WTC11 (cell line): ENCODE results near the gene STX3. TPM values are rescaled to one million over a fixed set of nuclear protein-coding genes. Genes with fewer than 3 reads are reported as not detected.

Experiments used
- ATAC-seq: fragments of 200-7000 bp; cut with Tn5 transposase; 2 replicates; pipeline ENCODE4 v1.10.0; 2021; ENCODE audit warnings: mild to moderate bottlenecking, moderate library complexity
- CTCF ChIA-PET: fragments of 300-600 bp; sonication (Branson Sonifier 250); formaldehyde crosslinking; loops from one replicate; lab custom pipeline; 2021; ENCODE audit warnings: antibody characterized with exemption; lab: Charles Lee
- POLR2A ChIA-PET: fragments of 350-600 bp; sonication (Branson Sonifier 250); formaldehyde crosslinking; loops from one replicate; lab custom pipeline; 2021; ENCODE audit warnings: antibody characterized with exemption; lab: Charles Lee
- DNase-seq: peaks from one replicate; pipeline ENCODE4 v3.0.0; 2021; ENCODE audit warnings: low spot score
- H3K27ac Mint-ChIP-seq: 2 replicates; pipeline ENCODE4 v1.8.0; 2021; ENCODE audit warnings: mixed read lengths
- H3K27me3 Mint-ChIP-seq: 2 replicates; pipeline ENCODE4 v1.8.0; 2021; ENCODE audit warnings: low read depth, mild to moderate bottlenecking, moderate library complexity, mixed read lengths
- H3K36me3 Mint-ChIP-seq: 2 replicates; pipeline ENCODE4 v1.8.0; 2021; ENCODE audit warnings: mixed read lengths
- H3K4me1 Mint-ChIP-seq: 2 replicates; pipeline ENCODE4 v1.8.0; 2022; ENCODE audit warnings: mixed read lengths
- H3K4me3 Mint-ChIP-seq: 2 replicates; pipeline ENCODE4 v1.8.0; 2021; ENCODE audit warnings: mild to moderate bottlenecking, moderate library complexity, mixed read lengths
- H3K9me3 Mint-ChIP-seq: 2 replicates; pipeline ENCODE4 v1.8.0; 2021; ENCODE audit warnings: mixed read lengths
- CREM ChIP-seq: sonication (generic); formaldehyde crosslinking; IDR thresholded peaks from 2 replicates; pipeline ENCODE4 v1.8.1; 2022; ENCODE audit warnings: mild to moderate bottlenecking, missing genetic modification reagents, moderate library complexity
- CTCF ChIP-seq: fragments of 200-600 bp; IDR thresholded peaks from 2 replicates; pipeline ENCODE4 v1.8.0; 2022; ENCODE audit warnings: antibody characterized with exemption
- E2F4 ChIP-seq: sonication (generic); formaldehyde crosslinking; IDR thresholded peaks from 2 replicates; pipeline ENCODE4 v1.8.1; 2022; ENCODE audit warnings: low read depth, mild to moderate bottlenecking, moderate library complexity, missing genetic modification reagents, borderline replicate concordance
- EMX1 ChIP-seq: fragments of 250-450 bp; sonication (Bioruptor Pico); IDR thresholded peaks from 2 replicates; pipeline ENCODE4 v1.8.0; 2021; ENCODE audit warnings: mild to moderate bottlenecking
- ETV6 ChIP-seq: sonication (generic); formaldehyde crosslinking; IDR thresholded peaks from 2 replicates; pipeline ENCODE4 v1.8.1; 2022; ENCODE audit warnings: mild to moderate bottlenecking, missing genetic modification reagents
- NR2C2 ChIP-seq: sonication (generic); formaldehyde crosslinking; IDR thresholded peaks from 2 replicates; pipeline ENCODE4 v1.8.0; 2022; ENCODE audit warnings: mild to moderate bottlenecking, missing genetic modification reagents
- SMAD4 ChIP-seq: sonication (generic); formaldehyde crosslinking; IDR thresholded peaks from 2 replicates; pipeline ENCODE4 v1.8.0; 2022; ENCODE audit warnings: mild to moderate bottlenecking, missing genetic modification reagents
- TEAD1 ChIP-seq: sonication (generic); formaldehyde crosslinking; IDR thresholded peaks from 2 replicates; pipeline ENCODE4 v1.8.0; 2022; ENCODE audit warnings: mild to moderate bottlenecking, missing genetic modification reagents
- TP53 ChIP-seq: sonication (generic); formaldehyde crosslinking; IDR thresholded peaks from 2 replicates; pipeline ENCODE4 v1.8.1; 2023; ENCODE audit warnings: mild to moderate bottlenecking, missing genetic modification reagents
- USF2 ChIP-seq: sonication (generic); formaldehyde crosslinking; IDR thresholded peaks from 2 replicates; pipeline ENCODE4 v1.8.1; 2023; ENCODE audit warnings: mild to moderate bottlenecking, missing genetic modification reagents, moderate library complexity
- ZNF425 ChIP-seq: fragments of 250-450 bp; sonication (Bioruptor Pico); conservative IDR thresholded peaks from 2 replicates; pipeline ENCODE4 v1.9.0; 2021; ENCODE audit warnings: mild to moderate bottlenecking
- total RNA-seq: library from RNA; stranded (reverse); gene quantifications from 3 replicates; pipeline ENCODE4 v1.2.3, GENCODE V29; 2021
- TF ChIP-seq, protein P1 (sequence below): sonication (generic); formaldehyde crosslinking; IDR thresholded peaks from 2 replicates; pipeline ENCODE4 v1.8.1; 2023; ENCODE audit warnings: mild to moderate bottlenecking, moderate library complexity, missing genetic modification reagents
- TF ChIP-seq, protein P2 (sequence below): sonication (generic); formaldehyde crosslinking; IDR thresholded peaks from 2 replicates; pipeline ENCODE4 v1.8.0; 2022; ENCODE audit warnings: missing genetic modification reagents
- TF ChIP-seq, protein P3 (sequence below): sonication (generic); formaldehyde crosslinking; conservative IDR thresholded peaks from 2 replicates; pipeline ENCODE4 v1.8.1; 2023; ENCODE audit warnings: mild to moderate bottlenecking, low read depth, missing genetic modification reagents, moderate library complexity
- TF ChIP-seq, protein P4 (sequence below): fragments of 250-450 bp; sonication (Bioruptor Pico); IDR thresholded peaks from 2 replicates; pipeline ENCODE4 v1.9.0; 2021; ENCODE audit warnings: moderate library complexity, mild to moderate bottlenecking, inconsistent platforms, borderline replicate concordance
- TF ChIP-seq, protein P5 (sequence below): sonication (generic); formaldehyde crosslinking; IDR thresholded peaks from 2 replicates; pipeline ENCODE4 v1.8.1; 2022; ENCODE audit warnings: mild to moderate bottlenecking, missing genetic modification reagents, moderate library complexity, borderline replicate concordance

Gene STX3
- total RNA-seq, 1 experiment from 2014 or later, result 52.7 TPM

GRCh38 chr11:59833602-59834001 lies 78.4 kb downstream of the STX3 start (continued):
- TF ChIP-seq, protein P1, sequence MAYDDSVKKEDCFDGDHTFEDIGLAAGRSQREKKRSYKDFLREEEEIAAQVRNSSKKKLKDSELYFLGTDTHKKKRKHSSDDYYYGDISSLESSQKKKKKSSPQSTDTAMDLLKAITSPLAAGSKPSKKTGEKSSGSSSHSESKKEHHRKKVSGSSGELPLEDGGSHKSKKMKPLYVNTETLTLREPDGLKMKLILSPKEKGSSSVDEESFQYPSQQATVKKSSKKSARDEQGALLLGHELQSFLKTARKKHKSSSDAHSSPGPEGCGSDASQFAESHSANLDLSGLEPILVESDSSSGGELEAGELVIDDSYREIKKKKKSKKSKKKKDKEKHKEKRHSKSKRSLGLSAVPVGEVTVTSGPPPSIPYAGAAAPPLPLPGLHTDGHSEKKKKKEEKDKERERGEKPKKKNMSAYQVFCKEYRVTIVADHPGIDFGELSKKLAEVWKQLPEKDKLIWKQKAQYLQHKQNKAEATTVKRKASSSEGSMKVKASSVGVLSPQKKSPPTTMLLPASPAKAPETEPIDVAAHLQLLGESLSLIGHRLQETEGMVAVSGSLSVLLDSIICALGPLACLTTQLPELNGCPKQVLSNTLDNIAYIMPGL (CRISPR knock-in tag), result no peak
- no peak for TF ChIP-seq ZNF425 (CRISPR knock-in tag)
- no peak for TF ChIP-seq EMX1 (CRISPR knock-in tag)
- TF ChIP-seq CREM (CRISPR knock-in tag), result no peak

- Mint-ChIP-seq H3K4me3 (no peak overlapping the region), H3K36me3 (no peaks in the 10 kb centered on the region), H3K27me3 (no peaks in the 10 kb centered on the region; the same call in 1 of the 2 replicates), H3K4me1 (no peaks in the 10 kb centered on the region), H3K9me3 (no peaks in the 10 kb centered on the region), H3K27ac (no peak overlapping the region)
- no peak for ATAC-seq
- TF ChIP-seq CTCF (no peak), ETV6 (CRISPR knock-in tag) (no peak), USF2 (no peak), TEAD1 (CRISPR knock-in tag) (no peak), E2F4 (CRISPR knock-in tag) (no peak), SMAD4 (CRISPR knock-in tag) (no peak), TP53 (CRISPR knock-in tag) (no peak), NR2C2 (no peak)
- TF ChIP-seq, protein P2, sequence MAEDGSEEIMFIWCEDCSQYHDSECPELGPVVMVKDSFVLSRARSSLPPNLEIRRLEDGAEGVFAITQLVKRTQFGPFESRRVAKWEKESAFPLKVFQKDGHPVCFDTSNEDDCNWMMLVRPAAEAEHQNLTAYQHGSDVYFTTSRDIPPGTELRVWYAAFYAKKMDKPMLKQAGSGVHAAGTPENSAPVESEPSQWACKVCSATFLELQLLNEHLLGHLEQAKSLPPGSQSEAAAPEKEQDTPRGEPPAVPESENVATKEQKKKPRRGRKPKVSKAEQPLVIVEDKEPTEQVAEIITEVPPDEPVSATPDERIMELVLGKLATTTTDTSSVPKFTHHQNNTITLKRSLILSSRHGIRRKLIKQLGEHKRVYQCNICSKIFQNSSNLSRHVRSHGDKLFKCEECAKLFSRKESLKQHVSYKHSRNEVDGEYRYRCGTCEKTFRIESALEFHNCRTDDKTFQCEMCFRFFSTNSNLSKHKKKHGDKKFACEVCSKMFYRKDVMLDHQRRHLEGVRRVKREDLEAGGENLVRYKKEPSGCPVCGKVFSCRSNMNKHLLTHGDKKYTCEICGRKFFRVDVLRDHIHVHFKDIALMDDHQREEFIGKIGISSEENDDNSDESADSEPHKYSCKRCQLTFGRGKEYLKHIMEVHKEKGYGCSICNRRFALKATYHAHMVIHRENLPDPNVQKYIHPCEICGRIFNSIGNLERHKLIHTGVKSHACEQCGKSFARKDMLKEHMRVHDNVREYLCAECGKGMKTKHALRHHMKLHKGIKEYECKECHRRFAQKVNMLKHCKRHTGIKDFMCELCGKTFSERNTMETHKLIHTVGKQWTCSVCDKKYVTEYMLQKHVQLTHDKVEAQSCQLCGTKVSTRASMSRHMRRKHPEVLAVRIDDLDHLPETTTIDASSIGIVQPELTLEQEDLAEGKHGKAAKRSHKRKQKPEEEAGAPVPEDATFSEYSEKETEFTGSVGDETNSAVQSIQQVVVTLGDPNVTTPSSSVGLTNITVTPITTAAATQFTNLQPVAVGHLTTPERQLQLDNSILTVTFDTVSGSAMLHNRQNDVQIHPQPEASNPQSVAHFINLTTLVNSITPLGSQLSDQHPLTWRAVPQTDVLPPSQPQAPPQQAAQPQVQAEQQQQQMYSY (CRISPR knock-in tag), result no peak
- TF ChIP-seq, protein P3, sequence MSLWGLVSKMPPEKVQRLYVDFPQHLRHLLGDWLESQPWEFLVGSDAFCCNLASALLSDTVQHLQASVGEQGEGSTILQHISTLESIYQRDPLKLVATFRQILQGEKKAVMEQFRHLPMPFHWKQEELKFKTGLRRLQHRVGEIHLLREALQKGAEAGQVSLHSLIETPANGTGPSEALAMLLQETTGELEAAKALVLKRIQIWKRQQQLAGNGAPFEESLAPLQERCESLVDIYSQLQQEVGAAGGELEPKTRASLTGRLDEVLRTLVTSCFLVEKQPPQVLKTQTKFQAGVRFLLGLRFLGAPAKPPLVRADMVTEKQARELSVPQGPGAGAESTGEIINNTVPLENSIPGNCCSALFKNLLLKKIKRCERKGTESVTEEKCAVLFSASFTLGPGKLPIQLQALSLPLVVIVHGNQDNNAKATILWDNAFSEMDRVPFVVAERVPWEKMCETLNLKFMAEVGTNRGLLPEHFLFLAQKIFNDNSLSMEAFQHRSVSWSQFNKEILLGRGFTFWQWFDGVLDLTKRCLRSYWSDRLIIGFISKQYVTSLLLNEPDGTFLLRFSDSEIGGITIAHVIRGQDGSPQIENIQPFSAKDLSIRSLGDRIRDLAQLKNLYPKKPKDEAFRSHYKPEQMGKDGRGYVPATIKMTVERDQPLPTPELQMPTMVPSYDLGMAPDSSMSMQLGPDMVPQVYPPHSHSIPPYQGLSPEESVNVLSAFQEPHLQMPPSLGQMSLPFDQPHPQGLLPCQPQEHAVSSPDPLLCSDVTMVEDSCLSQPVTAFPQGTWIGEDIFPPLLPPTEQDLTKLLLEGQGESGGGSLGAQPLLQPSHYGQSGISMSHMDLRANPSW (CRISPR knock-in tag), result no peak
- TF ChIP-seq, protein P4, sequence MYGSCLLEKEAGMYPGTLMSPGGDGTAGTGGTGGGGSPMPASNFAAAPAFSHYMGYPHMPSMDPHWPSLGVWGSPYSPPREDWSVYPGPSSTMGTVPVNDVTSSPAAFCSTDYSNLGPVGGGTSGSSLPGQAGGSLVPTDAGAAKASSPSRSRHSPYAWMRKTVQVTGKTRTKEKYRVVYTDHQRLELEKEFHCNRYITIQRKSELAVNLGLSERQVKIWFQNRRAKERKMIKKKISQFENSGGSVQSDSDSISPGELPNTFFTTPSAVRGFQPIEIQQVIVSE (CRISPR knock-in tag), result no peak
- TF ChIP-seq, protein P5, sequence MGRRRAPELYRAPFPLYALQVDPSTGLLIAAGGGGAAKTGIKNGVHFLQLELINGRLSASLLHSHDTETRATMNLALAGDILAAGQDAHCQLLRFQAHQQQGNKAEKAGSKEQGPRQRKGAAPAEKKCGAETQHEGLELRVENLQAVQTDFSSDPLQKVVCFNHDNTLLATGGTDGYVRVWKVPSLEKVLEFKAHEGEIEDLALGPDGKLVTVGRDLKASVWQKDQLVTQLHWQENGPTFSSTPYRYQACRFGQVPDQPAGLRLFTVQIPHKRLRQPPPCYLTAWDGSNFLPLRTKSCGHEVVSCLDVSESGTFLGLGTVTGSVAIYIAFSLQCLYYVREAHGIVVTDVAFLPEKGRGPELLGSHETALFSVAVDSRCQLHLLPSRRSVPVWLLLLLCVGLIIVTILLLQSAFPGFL, result no peak
- ChIA-PET POLR2A (no interaction called here), CTCF (no interaction called here)
- no peak for DNase-seq
Measured at GRCh38 chr11:59839615-59840014, 84.4 kb downstream of the STX3 start.
